ENCODE measurements around the gene LIPC.

The LIPC gene

DNA sequence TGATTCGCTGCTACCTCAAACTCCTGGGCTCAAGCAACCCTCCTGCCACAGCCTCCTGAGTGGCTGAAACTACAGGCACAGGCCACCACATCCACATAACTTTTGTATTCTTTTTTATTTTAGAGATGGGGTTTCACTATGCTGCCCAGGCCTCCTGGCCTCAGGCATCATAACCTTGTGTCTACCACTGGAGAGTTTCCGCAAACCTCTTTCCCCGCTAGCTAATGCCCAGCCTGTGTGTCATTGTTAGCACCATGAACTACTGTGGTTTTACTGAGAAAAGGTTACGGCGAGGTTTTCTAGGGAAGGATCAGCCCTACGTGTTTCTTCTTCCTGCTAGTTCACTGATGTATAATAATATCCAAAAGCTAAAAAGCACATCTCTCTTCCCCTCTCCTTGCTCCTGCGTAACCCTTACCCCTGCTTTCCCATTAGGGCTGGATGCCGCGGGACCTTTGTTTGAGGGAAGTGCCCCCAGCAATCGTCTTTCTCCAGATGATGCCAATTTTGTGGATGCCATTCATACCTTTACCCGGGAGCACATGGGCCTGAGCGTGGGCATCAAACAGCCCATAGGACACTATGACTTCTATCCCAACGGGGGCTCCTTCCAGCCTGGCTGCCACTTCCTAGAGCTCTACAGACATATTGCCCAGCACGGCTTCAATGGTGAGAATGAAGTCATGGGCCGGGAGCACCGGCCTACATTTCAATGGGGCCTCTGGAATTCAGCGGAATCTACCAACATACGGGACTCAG is 113.7 kb downstream of the LIPC start:
- DNase-seq: peak; percentile 34

DNA sequence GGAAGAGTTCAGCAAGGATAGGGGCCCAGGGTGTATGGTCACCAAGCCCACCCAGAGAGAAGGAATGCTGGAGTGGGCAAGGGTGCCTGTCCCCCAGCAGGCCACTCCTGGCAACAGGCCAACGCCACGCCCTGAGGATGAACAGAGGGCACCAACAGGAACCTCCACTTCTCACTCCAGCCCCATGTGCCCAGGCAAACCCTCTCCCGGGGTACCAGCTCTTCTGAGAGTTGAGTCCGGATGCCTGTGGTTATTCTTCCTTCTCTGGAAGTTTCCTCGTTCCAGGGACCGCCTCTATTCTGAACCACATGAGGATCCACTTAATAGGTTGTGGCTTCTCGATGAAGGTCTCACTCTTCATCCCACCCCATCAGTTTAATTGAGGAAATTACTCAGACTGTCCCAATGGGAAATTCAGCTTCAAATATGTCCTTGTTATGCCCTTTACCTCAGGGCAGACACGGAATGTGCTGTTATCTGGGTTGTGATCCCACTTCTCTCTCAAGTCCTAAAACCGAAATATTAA is 114.3 kb downstream of the LIPC start:
- DNase-seq: no peak

DNA sequence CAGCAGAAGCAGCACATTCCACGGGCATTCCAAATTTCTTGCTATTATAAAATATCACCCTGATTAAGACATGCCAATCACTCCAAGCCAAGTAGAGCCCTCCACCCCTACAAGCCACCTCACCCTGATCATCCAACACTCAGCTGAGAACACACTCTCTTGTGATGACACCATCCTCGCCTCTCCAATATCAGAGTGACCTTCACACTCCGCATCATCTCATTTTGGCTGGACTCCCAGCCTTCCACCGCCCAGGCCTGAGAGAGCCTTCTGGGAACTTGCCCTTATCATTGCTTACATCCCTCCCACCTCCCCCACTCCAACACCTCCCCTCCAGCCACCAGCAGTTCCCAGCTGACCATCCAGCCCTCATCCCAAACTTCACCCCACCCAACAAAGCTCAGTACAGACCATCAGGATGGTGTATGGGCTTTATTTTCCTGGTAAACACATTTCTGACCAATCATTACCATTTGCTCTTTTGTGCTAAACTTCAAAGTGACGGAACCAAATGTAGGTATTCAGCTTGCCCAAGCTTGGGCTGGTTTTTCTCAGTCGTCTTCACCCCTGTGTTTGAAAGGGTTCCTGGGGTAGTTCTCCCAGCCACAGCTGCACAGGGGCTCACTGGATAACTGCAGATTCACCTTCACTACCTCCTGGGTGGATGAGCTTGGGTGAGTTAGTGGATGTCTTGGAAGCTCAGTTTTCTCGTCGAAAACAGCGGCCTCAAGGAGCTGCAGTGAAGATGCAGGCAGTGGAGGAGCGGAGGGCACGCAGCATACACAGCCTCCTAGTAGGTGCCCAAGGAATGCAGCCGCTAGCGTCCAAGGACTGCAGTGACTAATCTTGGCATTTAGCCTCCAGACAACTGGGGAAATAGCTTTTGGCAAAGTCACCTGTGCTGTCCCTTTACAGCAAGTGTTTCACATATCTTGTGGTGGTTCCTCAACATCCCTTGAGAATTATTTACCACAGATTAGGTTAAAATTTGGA is 115.1 kb downstream of the LIPC start:
- DNase-seq: no peak

DNA sequence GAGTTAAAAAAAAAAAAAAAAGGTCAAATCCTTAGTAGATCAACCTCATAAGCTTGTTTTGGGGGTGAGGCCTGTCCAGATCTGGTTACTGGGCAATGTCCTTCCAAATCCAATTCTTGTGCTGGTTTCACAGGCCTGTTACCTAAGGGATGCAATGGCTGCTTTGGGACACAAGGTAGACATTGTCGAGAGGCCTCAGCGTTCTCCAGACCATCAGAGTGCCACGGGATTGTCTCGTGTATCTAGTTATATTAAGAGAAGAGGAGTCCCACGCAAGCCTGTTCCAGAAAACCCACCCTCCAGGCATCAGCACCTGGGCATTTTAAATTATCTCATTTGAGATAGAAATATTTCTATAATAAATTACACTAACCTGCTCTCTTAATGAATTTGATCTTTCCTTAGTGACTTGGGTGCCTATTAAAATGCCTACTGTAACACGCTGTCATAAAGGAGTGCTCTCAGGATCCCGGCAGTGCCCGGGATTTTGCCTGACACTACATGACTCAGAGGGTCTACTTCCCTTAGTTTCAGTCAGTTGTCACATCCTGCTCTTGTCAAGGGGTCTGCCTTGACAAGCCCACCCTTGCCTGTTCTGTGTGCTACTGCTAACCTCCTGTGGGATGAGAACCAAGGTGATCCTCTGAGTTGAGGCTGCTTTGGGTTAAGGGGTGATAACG is 116.0 kb downstream of the LIPC start:
- no peak for DNase-seq

DNA sequence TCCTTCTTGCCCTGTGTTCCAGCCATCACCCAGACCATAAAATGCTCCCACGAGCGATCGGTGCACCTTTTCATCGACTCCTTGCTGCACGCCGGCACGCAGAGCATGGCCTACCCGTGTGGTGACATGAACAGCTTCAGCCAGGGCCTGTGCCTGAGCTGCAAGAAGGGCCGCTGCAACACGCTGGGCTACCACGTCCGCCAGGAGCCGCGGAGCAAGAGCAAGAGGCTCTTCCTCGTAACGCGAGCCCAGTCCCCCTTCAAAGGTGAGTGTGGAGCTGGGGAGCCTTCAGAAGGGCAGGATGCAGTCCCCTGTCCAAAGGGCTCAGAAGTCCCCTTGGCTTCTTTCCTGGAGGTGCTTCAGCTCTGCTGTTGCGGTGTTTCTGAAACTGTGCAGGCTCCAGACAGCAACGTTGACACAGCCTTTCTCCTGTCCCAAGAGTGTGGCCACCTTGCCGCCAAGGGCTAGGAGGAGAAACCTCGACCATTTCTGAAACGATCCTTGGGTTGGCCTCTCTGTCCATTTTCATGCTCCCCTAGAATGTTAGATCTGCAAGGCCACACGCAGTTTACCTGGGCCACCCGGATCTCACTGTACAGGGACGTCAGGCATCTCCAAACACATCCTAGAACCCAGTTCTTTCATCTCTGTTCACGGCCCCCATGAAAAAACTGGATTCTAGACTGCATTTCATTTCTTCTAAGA is 116.7 kb downstream of the LIPC start:
- no peak for DNase-seq

DNA sequence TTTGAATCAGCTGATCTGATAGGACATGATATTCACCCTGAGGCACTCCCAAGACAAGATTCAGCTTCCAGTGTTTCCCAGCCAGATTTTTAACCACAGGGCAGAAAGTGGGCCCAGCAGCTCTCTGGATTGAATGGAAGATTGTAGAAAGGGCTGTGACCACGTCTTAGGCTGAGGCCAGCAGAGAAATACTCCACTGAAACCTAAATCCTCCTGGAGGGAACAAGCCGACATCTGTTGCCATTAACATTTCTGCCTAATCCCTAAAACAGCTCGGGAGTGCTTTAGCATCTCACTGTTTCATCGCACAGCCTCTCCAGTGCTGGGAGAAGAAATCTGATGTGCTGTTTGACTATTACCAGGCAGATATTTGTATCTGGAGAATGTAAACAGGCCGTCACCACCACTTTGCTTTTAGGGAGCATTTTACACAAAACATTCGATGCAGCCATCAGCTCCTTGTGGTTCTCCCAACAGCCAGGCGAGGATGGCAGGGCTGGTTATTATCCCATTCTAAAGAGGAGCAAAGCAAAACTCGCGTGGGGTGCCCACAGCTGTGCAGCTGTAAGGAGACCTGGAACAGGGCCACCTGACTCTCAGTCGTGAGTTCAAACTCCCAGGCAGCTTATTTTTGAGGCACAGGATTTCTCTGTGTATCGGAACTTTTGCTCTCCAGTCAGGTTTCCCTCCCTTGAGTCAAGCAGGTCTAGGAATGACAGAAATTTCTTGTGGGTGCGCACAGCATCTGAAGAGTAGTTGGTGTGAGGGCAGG is 117.4 kb downstream of the LIPC start:
- no peak for DNase-seq

DNA sequence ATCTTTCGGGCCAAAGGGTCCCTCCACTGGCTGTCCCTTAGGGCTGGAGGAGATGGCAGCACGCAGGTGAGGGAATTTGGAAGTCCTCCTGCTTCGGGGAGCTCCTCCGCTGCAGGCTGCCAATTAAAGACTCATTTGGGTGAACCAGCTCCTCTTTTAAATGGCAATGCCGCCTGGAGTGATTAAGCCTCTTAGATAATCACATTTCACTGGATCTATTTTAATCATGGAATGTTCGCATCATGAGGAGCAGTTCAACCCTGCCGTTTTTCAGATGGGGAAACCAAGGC is 117.9 kb downstream of the LIPC start:
- no peak for DNase-seq

DNA sequence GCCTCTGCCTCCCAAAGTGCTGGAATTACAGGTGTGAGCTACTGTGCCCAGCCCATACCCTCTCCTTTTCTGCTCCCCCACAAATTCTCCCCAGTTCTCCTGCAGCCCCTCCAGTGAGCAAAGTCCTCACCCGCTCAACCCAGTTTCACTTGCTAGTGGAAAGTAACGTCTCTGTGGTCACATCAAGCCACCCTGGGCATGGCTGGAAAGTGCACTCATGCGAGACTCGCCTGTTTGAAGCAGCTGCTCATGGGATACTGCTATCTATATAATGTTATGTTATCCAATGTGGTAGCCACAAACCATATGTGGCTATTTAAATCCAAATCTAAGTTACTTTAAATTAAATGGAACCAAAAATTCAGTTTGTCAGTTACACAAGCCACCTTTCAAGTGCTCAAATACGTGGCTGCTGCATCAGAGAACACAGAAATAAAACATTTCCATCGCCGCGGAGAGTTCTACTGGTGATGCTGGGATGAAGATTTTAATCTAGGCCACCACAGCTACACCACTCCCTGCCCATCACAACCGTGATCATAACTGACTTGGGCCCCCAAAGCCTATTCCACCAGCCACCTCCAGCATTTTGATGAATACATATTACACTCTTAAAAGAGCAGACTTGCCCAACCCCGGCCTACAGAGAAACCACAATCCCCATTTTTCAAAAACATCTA is 119.4 kb downstream of the LIPC start:
- DNase-seq: no peak

DNA sequence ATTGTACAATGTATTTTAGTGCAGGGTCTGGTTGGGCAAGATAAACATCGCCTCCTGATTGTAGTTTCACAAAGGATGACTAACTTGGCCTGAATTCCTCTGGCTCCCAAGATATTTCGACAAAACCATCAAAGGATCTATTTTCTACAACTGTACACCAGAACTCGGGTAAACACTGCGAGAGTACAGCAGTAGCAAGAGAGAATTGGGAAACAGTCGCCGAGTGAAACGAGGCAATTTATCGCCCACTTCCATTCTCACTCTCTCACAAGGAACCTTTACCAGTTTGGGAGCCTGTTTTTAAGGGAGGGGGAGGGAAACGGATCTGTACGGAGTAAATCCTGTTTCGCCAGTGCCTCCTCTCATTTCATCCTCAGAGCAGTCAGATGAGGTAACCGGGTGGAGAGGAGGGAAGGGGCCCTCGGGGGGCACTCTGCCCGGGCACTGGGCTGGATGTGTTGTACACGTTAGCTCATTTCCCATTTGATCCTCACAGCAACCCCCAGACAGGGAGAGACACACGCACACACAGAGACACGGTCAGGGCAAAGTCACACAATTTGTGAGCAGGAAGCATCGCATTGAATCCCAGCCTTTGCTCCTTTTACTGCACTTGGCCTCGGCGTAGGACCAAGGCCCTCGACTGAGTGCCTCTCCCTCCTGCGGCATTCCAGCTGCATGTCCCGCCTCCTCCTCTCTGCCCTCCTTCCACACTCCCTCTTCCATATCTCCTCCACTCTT is 120.1 kb downstream of the LIPC start:
- DNase-seq: no peak

DNA sequence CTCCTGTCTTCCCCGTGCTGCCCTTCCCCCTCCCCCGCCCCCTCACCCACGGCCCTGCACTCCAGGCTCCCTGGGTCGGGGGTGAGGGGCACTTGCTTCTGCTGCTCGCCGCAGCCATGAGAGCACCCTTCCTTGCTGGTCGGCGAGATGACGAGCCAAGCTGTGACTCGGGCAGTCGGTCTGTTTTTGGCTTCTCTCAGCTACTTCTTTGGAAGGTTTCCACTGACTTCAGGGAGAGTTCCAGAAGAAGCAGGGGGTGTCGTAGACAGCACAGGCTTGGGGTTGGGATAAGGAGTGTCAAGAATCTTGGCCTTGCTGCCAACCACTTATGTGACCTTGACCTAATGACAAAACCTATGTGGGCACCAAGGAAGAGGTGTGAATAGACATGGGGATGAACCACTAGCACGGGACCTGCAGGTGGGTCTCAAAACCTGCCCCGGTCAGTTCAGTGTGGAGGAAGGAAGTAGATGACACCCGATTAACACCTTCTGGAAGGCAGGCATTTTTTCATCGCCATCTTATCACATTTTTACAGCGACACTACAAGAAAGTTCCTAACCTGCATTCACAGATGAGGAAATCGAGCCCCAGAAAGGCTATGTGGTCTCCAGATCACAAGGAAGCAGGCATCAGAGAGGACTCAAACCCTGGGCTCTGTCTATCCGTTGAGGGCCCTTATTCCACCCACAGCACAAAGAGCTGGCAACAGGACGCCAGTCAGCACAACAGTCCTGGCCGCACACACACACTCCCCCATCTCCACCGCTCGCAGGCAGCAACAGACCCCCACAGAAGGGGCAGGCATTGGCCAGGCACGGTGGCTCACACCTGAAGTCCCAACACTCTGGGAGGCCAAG is 120.9 kb downstream of the LIPC start:
- DNase-seq: no peak

DNA sequence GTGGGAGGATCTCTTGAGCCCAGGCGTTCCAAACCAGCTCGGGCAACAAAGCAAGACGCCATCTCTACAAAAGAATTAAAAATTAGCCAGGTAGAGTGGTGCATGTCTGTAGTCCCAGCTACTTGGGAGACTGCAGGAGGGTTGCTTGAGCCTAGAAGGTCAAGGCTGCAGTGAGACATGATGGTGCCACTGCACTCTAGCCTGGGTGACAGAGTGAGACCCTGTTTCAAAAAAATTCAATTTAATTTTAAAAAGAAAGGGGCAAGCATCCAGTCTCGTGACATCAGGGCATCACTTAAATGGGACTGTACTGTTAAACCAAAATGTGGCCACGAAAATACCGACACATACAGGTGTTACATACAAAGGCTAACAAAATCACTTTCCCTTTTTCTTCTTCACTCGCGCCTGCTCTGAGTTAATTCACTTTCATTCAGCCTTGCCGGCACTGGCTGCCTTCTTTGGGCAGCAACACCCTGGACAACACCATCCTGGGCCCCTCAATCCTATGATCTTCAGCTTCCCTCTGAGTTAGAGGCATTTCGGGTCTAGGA is 121.7 kb downstream of the LIPC start:
- no peak for DNase-seq

DNA sequence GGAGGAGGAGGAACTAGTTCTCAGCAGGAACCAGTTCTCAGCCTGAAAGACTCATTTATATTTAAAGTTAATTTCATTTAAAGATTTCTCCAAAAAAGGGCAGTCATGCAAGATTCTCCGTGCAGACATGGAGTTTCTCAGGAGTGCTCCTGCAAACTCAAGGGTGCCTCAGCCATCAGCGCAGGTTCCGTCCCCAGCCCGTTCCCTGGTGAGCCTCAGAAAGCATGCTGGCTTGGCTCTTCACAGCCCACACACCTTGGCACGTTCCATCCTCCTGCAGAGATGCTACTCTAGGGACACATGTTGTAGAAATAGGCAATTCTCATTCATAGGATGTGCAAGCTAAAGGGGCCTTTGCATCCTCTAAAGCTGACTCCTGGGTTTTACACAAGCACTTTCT is 123.0 kb downstream of the LIPC start:
- no peak for DNase-seq

DNA sequence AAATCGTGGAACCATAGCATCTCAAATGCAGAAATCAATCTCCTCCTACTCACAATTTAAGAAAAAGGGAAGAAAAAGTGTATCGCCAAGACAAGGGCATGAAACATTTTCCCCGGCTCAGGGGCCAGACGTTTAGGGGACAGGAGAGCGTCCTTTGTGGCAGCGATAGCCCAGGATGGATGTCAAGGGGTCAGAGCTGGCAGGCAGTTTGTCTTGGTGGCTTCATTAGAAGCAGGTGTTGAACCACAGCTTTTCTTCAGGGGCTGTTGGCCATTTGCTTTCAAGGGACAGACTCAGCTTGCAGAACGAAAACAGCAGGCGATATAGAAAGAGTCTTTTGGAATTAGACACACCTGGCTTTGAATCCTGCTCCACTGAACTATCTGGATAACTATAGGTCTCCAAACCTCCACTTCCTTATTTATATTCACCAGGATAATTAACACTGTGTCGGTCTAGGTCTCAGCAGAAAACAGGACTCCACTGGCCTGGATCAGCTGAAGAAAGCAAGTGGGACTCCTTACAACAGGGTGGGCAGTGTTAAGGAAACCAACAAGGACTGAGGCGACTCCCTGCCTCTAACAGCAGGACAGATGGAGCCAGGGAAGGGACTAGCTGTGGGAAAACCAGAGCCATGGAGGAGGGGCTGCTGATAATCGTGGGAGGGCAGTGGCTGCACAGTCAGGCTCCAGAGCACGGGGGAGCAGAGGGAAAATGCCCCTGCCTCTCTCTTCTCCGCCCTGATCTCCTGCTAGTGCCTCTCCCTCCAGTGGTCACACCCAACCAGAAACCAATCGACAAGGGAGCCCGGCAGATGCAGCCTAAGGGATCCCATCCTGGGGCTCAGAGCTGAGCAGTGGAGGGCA is 123.6 kb downstream of the LIPC start:
- no peak for DNase-seq

DNA sequence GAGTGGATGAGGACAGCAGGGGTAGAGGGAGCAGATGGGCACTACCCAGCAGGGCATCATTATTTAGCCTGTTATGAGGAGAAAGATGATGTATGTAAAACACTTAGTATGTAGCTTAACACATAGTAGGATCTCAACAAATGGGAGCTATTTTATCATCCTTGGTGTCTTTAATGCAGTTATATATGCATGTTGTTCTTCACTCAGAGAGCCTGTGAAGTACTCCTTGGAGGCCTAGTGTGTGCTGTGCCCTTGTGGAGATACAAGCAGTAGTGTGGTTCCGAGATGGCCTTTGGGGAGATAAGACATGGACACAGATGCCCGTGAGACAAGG is 124.2 kb downstream of the LIPC start:
- DNase-seq: no peak

DNA sequence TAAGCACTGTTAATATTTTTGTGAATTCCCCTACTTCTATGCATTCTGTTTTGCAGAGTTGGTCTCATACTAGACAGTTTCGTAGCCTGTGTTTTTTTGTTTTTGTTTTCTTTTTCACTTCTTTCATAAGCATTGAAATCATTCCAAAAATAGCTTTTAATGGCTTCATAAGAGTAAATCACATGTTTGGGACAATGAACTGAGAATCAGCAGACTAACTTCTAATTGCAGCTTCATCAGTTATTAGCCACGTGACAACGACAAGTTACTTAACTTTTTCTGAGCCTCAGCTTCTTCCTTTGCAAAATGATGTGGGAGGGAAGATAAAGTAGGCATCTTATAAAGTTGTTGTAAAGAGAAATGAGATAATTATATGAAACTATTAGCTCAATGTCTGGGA is 124.8 kb downstream of the LIPC start:
- DNase-seq: no peak

DNA sequence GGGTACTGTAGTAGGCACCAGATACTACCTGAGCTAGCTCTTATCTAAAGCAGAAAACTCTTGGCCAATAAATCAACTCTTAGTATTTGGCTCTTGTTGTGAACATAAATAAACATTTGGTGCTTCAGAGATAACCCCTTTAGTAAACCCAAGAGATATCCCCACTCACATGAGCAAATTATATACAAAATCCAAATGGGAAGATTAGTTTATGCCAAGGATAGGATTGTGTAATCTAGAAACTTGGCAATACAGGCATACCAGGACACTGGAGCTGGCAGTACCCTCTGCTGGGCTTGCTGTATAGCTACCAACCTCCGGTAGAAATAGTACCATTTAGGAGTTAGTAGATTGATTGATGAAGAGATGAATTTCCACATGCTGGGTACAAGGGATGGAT is 127.0 kb downstream of the LIPC start:
- DNase-seq: no peak

DNA sequence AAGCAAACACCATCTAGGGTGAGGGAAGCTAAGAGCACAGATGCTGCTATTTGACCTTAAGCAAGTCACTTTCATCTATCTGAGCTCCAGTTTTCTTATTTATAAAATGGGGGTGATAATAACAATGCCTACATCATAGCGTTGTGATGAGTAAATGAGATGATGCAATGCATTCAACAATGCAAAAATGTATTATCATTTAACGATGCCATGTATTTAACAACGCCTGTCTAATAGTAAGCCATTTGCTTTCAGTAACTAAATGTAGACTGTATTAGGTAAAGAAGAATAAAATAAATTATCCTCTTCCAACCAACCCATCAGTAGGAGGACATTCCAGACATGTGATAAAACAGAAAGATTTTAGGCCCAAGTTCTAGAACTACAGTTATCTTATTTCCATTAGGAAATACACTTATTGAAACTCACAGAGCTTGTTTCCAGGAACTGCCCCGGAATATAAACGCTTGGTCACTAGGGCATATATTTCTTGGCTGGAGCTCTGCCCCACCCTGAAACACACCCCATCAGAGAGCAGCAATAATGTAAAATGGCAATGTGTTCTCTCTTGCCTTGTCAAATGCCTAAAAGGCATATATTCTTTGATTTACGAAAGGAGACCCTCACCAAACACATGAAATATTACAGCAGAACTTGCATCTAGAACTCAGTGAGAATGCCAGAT is 128.3 kb downstream of the LIPC start:
- no peak for DNase-seq

DNA sequence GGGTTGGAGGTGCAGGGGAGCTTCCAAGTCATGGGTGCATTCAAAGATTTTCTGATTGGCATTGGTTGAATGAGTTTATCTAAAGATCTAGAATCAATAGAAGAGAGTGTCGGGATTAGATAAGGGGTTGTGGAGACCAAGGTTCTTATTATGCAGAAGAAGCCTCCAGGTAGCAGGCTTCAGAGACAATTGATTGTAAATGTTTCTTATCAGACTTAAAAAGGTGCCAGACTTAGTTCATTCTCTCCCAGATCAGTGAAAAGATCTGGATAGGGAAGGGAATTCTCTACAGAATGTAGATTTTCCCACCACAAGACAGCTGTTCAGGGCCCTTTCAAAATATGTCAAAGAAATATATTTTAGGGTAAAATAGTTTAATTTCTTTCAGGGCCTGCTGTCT is 129.5 kb downstream of the LIPC start:
- no peak for DNase-seq

Measured in CD4-positive, alpha-beta T cell treated with Interleukin-21 for 1 hour (primary cell).